GM12878 (cell line): Measurements from ENCODE around the gene DOCK7. TPM values are rescaled to one million over a fixed set of nuclear protein-coding genes. Genes with fewer than 3 reads are reported as not detected.

Experiments
- CBX5 ChIP-seq: sonication (generic); IDR thresholded peaks from 2 replicates; pipeline ENCODE4 v1.6.1; 2016; ENCODE audit warnings: low read depth, moderate library complexity, mild to moderate bottlenecking, inconsistent platforms
- CREM ChIP-seq: IDR thresholded peaks from 2 replicates; pipeline ENCODE4 v1.6.1; 2014; ENCODE audit warnings: antibody characterized with exemption, low read depth
- CTCF ChIP-seq, 3 experiments: IDR thresholded peaks in 2 of 3; conservative IDR thresholded peaks in 1 of 3; 2 replicates each; pipeline ENCODE4 v1.5.1; 2011; ENCODE audit warnings: low read depth in 3 of 3, low read length in 3 of 3, mild to moderate bottlenecking in 3 of 3, control low read depth in 2 of 3, moderate library complexity in 2 of 3, inconsistent platforms in 1 of 3, mixed read lengths in 1 of 3; ENCODE audit not compliant: control insufficient read depth in 2 of 3, insufficient read depth in 1 of 3; ENCODE audit errors: extremely low read depth in 1 of 3
- CUX1 ChIP-seq: IDR thresholded peaks from 2 replicates; pipeline ENCODE4 v1.6.1; 2012; ENCODE audit warnings: improper control_type of control experiment, low read depth, low read length; ENCODE audit not compliant: insufficient replicate concordance
- ESRRA ChIP-seq: IDR thresholded peaks from 2 replicates; pipeline ENCODE4 v1.6.1; 2012; ENCODE audit warnings: mild to moderate bottlenecking, low read length, improper control_type of control experiment
- FOXM1 ChIP-seq: IDR thresholded peaks from 2 replicates; pipeline ENCODE4 v1.6.1; 2012; ENCODE audit warnings: low read depth, mild to moderate bottlenecking, inconsistent platforms, low read length, moderate library complexity
- HDGF ChIP-seq: fragments of 450-650 bp; IDR thresholded peaks from 2 replicates; pipeline ENCODE4 v1.6.1; 2016; ENCODE audit warnings: antibody characterized with exemption
- JUNB ChIP-seq: IDR thresholded peaks from 2 replicates; pipeline ENCODE4 v1.6.1; 2016; ENCODE audit warnings: antibody characterized with exemption, mild to moderate bottlenecking
- JUND ChIP-seq: IDR thresholded peaks from 2 replicates; pipeline ENCODE4 v1.6.1; 2012; ENCODE audit warnings: low read depth, mild to moderate bottlenecking, low read length, improper control_type of control experiment, moderate library complexity
- MXI1 ChIP-seq: fragments of 150-350 bp; IDR thresholded peaks from 2 replicates; pipeline ENCODE4 v1.6.1; 2011; ENCODE audit warnings: low read depth, mild to moderate bottlenecking, inconsistent platforms, low read length, improper control_type of control experiment
- RB1 ChIP-seq: fragments of 450-650 bp; formaldehyde crosslinking; IDR thresholded peaks from 2 replicates; pipeline ENCODE4 v1.6.1; 2017; ENCODE audit warnings: mild to moderate bottlenecking, borderline replicate concordance
- TBL1XR1 ChIP-seq: IDR thresholded peaks from 2 replicates; pipeline ENCODE4 v1.6.1; 2012; ENCODE audit warnings: low read depth, low read length, improper control_type of control experiment
- ZBTB33 ChIP-seq: fragments of 450-650 bp; IDR thresholded peaks from 2 replicates; pipeline ENCODE4 v1.6.1; 2017; ENCODE audit warnings: mild to moderate bottlenecking
- ZNF592 ChIP-seq: fragments of 450-650 bp; IDR thresholded peaks from 2 replicates; pipeline ENCODE4 v1.6.1; 2017; ENCODE audit warnings: mild to moderate bottlenecking, moderate library complexity
- ZZZ3 ChIP-seq: IDR thresholded peaks from 2 replicates; pipeline ENCODE4 v1.6.1; 2011; ENCODE audit warnings: low read depth; ENCODE audit not compliant: control insufficient read depth, insufficient read length
- polyA plus RNA-seq, 11 experiments: library from polyadenylated mRNA; depleted of rRNA in 4 of 11; unstranded in 6 of 11; stranded (reverse) in 5 of 11; fragments of >200 nt; fragmentation: Nextera tagmentation in 4 of 11; fragmentation: Illumina TruSeq in 1 of 11; extraction: Ambion mirVana in 4 of 11; extraction: Trizol in 1 of 11; gene quantifications; 1 replicate in 1 of 11; 2 replicates in 10 of 11; pipeline versions ENCODE4 v1.2.1 to v1.2.3, GENCODE V29; 2011 to 2016; ENCODE audit warnings: inconsistent platforms in 2 of 11, missing spikeins in 2 of 11, low read depth in 1 of 11
- total RNA-seq, 4 experiments: library from RNA; depleted of rRNA in 3 of 4; stranded (reverse); fragments of >200 nt in 3 of 4; fragmentation: Illumina TruSeq in 1 of 4; extraction: Trizol in 1 of 4; gene quantifications; 2 replicates each; pipeline versions ENCODE4 v1.2.1 to v1.2.3, GENCODE V29; 2013 to 2021

Gene DOCK7
- total and polyA plus RNA-seq, 10 of the 15 experiments (the other 5 are each of a cell fraction or from before 2014, with no cell fraction given), result 4.8 to 34.6 (median 26.9) TPM

- TF ChIP-seq ZNF592 (peak; percentile 90; the same call in 1 of the 2 replicates), CBX5 (peak; percentile 13; the same call in 1 of the 2 replicates), HDGF (peak; percentile 57; the same call in 1 of the 2 replicates), RB1 (peak; percentile 99), ZBTB33 (peak; percentile 61; the same call in 1 of the 2 replicates), CTCF (IDR thresholded peaks at IDR 0.05 in 2 of 3, conservative IDR thresholded peaks at IDR 0.05 in 1 of 3; ENCODE audit: control insufficient read depth in 2 of 3, extremely low read depth in 1 of 3, insufficient read depth in 1 of 3, low read depth in 3 of 3, low read length in 3 of 3) (no peak), ZZZ3 (no peak), CREM (0 out of 2 replicates have a peak, but pooled peaks have one; percentile 49), MXI1 (peak; percentile 52), FOXM1 (no peak), CUX1 (no peak), TBL1XR1 (no peak), ESRRA (peak; percentile 81), JUNB (no peak), JUND (no peak)
Measured at GRCh38 chr1:62436466-62437272, 251.5 kb downstream of the DOCK7 start, which contains the start of gene USP1 (continued).
